Kidney epithelial cell (primary cell): ENCODE data around the gene GNLY. TPM values are rescaled to one million over a fixed set of nuclear protein-coding genes. Genes with fewer than 3 reads are reported as not detected.

Experiments
- DNase-seq: peaks from one replicate; pipeline ENCODE4 v3.0.0-alpha.2; 2010; ENCODE audit warnings: low read depth
- H3K27me3 ChIP-seq: 2 replicates; pipeline ENCODE4 v1.6.0; 2011; ENCODE audit warnings: low read length; ENCODE audit not compliant: control insufficient read depth, insufficient read depth
- H3K36me3 ChIP-seq: 2 replicates; pipeline ENCODE4 v1.5.1; 2011; ENCODE audit warnings: low read length; ENCODE audit not compliant: control insufficient read depth, insufficient read depth
- H3K4me3 ChIP-seq: 2 replicates; pipeline ENCODE4 v1.5.1; 2011; ENCODE audit warnings: low read depth, mild to moderate bottlenecking, control low read depth, low read length
- total RNA-seq: library from RNA; depleted of rRNA; stranded (reverse); fragments of >200 nt; gene quantifications from 2 replicates; pipeline ENCODE4 v1.2.3, GENCODE V29; 2015
- TF ChIP-seq, protein P1 (sequence below): IDR thresholded peaks from 2 replicates; pipeline ENCODE4 v1.5.1; 2011; ENCODE audit warnings: mild to moderate bottlenecking, moderate library complexity, low read length, control low read depth, inconsistent platforms; ENCODE audit not compliant: insufficient read depth, poor library complexity, severe bottlenecking

Gene GNLY
- total RNA-seq, 1 donor from 2014 or later, result not detected

DNA sequence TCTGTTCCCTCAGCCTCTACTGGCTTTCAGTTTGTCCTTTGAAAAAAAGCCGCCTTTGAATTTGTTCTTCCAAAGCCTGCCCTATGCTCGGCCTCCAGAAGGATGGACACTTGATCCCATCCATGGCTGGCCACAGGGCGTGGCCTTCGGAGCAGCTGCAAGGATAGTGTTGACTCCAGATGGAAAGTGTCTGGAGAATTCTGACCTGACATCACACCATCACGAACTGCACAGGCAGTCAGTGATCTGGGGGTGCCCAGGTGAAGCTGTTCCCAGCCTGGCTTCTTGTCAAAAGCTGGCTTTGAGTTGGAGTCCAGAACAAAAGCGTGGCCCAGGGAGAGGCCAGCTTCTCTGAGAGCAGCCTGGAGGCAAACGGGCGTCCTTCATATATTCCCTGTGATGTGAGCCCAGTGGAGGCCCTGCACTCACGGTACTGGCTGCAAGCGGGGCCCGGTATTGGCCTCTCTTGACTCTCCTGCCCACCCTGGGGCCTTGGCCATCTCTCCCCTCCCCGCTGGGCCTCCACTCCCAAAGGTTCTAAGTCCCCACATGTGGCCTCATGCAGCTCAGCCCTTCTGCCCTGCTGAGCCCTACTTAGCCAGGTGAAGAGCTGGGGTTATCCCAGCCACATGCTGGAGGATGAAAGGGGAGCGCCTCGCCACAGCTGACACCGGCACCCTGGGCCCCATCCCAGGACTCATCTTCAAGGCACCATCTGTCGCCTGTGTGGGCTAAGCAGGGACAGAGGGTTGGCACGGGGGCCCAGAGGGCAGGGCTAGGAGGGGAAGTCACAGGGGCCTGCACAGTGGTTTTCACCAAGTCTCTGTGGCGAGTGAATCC, 39.2 kb downstream of the GNLY start:
- H3K27me3 ChIP-seq, result peaks cover 7% of the 10 kb centered on the region
- TF ChIP-seq, protein P1, sequence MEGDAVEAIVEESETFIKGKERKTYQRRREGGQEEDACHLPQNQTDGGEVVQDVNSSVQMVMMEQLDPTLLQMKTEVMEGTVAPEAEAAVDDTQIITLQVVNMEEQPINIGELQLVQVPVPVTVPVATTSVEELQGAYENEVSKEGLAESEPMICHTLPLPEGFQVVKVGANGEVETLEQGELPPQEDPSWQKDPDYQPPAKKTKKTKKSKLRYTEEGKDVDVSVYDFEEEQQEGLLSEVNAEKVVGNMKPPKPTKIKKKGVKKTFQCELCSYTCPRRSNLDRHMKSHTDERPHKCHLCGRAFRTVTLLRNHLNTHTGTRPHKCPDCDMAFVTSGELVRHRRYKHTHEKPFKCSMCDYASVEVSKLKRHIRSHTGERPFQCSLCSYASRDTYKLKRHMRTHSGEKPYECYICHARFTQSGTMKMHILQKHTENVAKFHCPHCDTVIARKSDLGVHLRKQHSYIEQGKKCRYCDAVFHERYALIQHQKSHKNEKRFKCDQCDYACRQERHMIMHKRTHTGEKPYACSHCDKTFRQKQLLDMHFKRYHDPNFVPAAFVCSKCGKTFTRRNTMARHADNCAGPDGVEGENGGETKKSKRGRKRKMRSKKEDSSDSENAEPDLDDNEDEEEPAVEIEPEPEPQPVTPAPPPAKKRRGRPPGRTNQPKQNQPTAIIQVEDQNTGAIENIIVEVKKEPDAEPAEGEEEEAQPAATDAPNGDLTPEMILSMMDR, result no peak
- no peak for DNase-seq

DNA sequence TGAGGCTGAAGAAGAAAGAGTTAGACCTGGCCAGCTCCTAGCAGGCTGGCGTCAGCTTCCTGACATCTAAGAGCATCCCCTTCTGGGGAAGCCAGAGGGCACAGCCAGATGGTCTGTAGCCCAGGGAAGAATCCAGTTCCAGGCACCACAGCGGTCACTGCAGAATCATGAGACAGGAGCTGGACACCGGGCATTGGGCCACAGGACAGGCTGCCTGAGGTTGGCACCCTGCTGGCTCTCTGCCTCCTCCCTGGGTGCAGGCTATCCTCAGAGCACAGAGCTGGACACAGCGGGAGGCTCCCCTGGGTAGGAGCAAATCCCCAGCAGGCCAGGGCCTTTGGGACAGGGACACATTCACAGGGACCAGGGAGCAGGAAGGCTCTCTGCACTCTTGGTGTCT, 39.9 kb downstream of the GNLY start:
- peaks cover 7% of the 10 kb centered on the region for H3K27me3 ChIP-seq
- no peak overlapping the region for H3K4me3 ChIP-seq
- DNase-seq, result no peak
- H3K36me3 ChIP-seq, result no peaks in the 10 kb centered on the region
- TF ChIP-seq, protein P1, result no peak

More for the DNA sequence above, 39.2 kb downstream of the GNLY start:
- Histone ChIP-seq H3K4me3 (no peak overlapping the region), H3K36me3 (no peaks in the 10 kb centered on the region)

DNA sequence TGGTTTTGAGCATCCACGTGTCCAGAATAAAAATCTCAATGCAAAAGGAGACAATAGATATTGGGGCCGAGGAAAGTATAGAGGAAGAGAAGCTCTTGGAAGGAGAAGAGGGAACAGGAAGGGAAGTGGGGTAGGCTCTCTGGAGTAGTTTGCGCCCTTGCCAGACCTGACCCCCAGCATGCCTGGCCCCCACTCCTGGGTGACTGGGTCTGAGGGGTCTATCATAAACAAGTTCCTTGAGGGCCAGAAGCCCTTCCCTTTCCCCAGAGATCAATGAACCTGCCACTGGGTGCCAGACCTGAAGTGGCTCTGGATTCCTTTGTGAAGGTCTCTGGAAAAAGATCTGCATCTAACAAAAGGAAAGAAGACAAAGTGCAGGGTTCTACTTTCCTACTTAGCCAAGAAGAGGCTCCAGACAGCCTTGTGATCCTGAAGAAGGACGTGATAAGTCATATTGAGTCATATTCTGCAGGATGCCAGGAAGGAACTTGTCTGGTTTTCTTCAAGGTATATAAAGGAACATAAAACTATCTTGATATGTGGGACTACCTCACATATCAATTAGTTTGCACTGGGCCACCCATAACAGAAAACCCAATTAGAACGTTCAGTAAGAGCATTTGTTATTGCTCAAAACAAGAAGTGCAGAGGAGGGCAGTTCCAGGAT, 40.9 kb downstream of the GNLY start:
- DNase-seq, result no peak
- Histone ChIP-seq H3K4me3 (no peak overlapping the region), H3K27me3 (peaks cover 5% of the 10 kb centered on the region), H3K36me3 (no peaks in the 10 kb centered on the region)
- TF ChIP-seq, protein P1, result no peak

DNA sequence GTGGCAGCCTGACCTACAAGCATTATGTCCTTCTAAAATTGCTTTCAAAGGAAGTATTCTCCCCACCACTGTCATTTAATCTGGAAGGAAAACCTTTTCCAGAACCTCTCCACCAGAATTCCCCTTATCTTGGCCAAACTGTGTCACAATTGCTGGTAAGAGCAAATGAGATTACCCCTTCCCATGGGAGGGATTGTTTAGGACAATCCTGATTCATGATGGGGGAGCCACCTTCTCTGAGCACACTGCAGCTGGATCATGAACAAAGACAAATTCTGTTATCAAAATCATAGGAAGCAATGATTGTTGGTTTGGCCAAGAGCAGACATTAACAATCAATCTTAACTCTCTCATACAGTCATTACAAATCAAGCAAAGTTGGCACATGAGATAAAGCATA, 41.5 kb downstream of the GNLY start:
- TF ChIP-seq, protein P1, result no peak
- peaks cover 5% of the 10 kb centered on the region for H3K27me3 ChIP-seq
- no peak overlapping the region for H3K4me3 ChIP-seq
- no peak for DNase-seq
- no peaks in the 10 kb centered on the region for H3K36me3 ChIP-seq

DNA sequence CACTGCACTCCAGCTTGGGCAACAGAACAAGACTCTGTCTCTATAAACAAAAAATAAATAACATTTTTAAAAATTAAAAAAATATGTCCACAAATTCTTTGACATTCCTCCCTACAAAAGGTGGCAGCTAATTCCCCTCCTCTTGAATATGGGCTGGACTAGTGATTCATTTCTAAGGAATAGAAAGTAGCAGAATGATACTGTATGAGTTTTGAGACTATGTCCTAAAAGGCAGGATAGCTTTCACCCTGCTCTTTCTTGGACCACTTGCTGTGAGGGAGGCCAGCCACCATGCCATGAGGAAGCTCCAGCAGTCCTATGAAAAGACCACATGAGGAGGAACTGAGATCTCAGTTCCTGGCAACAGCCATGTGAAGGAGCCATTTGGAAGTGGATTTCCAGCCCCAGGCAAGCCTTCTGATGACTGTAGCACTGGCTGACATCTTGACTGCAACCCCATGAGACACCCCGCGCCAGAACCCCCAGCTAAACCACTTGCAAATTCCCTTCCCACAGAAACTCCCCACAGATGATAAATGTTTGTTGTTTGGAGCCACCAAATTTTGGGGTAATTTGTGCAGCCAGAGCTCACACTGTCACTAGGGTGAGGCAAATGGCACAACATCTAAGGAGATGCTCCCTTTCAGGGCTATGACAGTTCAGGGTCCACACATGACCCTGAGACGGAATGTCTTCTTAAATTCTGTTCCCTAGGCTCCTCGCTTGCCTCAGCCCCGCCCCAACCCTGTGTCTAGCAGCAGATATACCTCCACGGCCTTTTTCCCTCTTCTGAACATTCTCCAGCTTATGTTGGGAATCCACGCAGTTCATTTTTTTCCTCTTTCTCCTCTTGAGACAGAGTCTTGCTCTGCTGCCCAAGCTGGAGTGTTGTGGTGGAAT, 42.5 kb downstream of the GNLY start:
- H3K4me3 ChIP-seq, result no peak overlapping the region
- peaks cover 5% of the 10 kb centered on the region for H3K27me3 ChIP-seq
- TF ChIP-seq, protein P1, result no peak
- H3K36me3 ChIP-seq, result no peaks in the 10 kb centered on the region
- no peak for DNase-seq
